ENCODE results near the gene CAMP.

CAMP gene

GRCh38 chr3:48214225-48214624 is 9.1 kb upstream of the CAMP start:
- TF ChIP-seq GABPA (IDR thresholded peaks at IDR 0.05; ENCODE audit: low read depth) (no peak), CTCF (IDR thresholded peaks at IDR 0.05; ENCODE audit: insufficient read depth, low read length) (no peak), REST (IDR thresholded peaks at IDR 0.05; ENCODE audit: insufficient replicate concordance, low read depth) (no peak), SPI1 (IDR thresholded peaks at IDR 0.05; ENCODE audit: borderline replicate concordance, low read depth) (no peak), POLR2AphosphoS5 (IDR thresholded peaks at IDR 0.05; ENCODE audit: low read depth) (no peak)
- Histone ChIP-seq H3K27ac (replicated peaks) (no peak overlapping the region), H3K27me3 (ENCODE audit: insufficient read depth, poor library complexity, severe bottlenecking) (no peaks in the 10 kb centered on the region), H3K4me3 (replicated peaks; ENCODE audit: insufficient read depth, low read length) (no peak overlapping the region)
- DNase-seq (ENCODE audit: low read depth in 1 of 2, low spot score in 1 of 2): no peak

- no peak overlapping the region for H3K27ac ChIP-seq (replicated peaks)
- H3K4me3 ChIP-seq (replicated peaks; ENCODE audit: insufficient read depth, low read length): no peak overlapping the region
- no peak for DNase-seq (ENCODE audit: low read depth in 1 of 2, low spot score in 1 of 2)
- no peaks in the 10 kb centered on the region for H3K27me3 ChIP-seq (ENCODE audit: insufficient read depth, poor library complexity, severe bottlenecking)
- no peak for TF ChIP-seq CTCF (IDR thresholded peaks at IDR 0.05; ENCODE audit: insufficient read depth, low read length)
- no peak for TF ChIP-seq REST (IDR thresholded peaks at IDR 0.05; ENCODE audit: insufficient replicate concordance, low read depth)
- TF ChIP-seq POLR2AphosphoS5 (IDR thresholded peaks at IDR 0.05; ENCODE audit: low read depth): no peak
- TF ChIP-seq GABPA (IDR thresholded peaks at IDR 0.05; ENCODE audit: low read depth): no peak
- TF ChIP-seq SPI1 (IDR thresholded peaks at IDR 0.05; ENCODE audit: borderline replicate concordance, low read depth): no peak
Measured at GRCh38 chr3:48215019-48215418, 8.3 kb upstream of the CAMP start.

GRCh38 chr3:48215466-48215865 is 7.8 kb upstream of the CAMP start:
- TF ChIP-seq CTCF (IDR thresholded peaks at IDR 0.05; ENCODE audit: insufficient read depth, low read length): no peak
- TF ChIP-seq POLR2AphosphoS5 (IDR thresholded peaks at IDR 0.05; ENCODE audit: low read depth): no peak
- TF ChIP-seq GABPA (IDR thresholded peaks at IDR 0.05; ENCODE audit: low read depth): no peak
- TF ChIP-seq REST (IDR thresholded peaks at IDR 0.05; ENCODE audit: insufficient replicate concordance, low read depth): no peak
- TF ChIP-seq SPI1 (IDR thresholded peaks at IDR 0.05; ENCODE audit: borderline replicate concordance, low read depth): no peak
- no peaks in the 10 kb centered on the region for H3K27me3 ChIP-seq (ENCODE audit: insufficient read depth, poor library complexity, severe bottlenecking)
- no peak overlapping the region for H3K27ac ChIP-seq (replicated peaks)
- no peak for DNase-seq (ENCODE audit: low read depth in 1 of 2, low spot score in 1 of 2)
- H3K4me3 ChIP-seq (replicated peaks; ENCODE audit: insufficient read depth, low read length): no peak overlapping the region

Measured in HL-60 (cell line).